ENCODE measurements around the gene DDX47.

Gene DDX47

GRCh38 chr12:12774791-12775190, 38.4 kb upstream of the DDX47 start:
- no peak overlapping the region for H3K27ac ChIP-seq (ENCODE audit: low read depth, low read length)
- H3K4me2 ChIP-seq (ENCODE audit: low read depth, low read length, poor library complexity, severe bottlenecking) = no peak overlapping the region
- TF ChIP-seq CTCF (IDR thresholded peaks at IDR 0.05; ENCODE audit: insufficient read depth, low read length, poor library complexity, severe bottlenecking) (no peak), EZH2phosphoT487 (conservative IDR thresholded peaks at IDR 0.05; ENCODE audit: low read length) (no peak)
- H4K20me1 ChIP-seq (ENCODE audit: low read depth, low read length) = no peaks in the 10 kb centered on the region
- H3K4me3 ChIP-seq (ENCODE audit: insufficient read depth, low read length, poor library complexity, severe bottlenecking) = no peak overlapping the region
- no peaks in the 10 kb centered on the region for H3F3A ChIP-seq (ENCODE audit: insufficient read depth)
- H3K27me3 ChIP-seq (ENCODE audit: low read length) = no peaks in the 10 kb centered on the region
- no peak overlapping the region for H3K9ac ChIP-seq (ENCODE audit: low read length)
- no peak overlapping the region for H2AFZ ChIP-seq (ENCODE audit: low read depth, low read length, severe bottlenecking)
- H3K9me2 ChIP-seq (replicated peaks; ENCODE audit: insufficient read depth, low read length) = no peaks in the 10 kb centered on the region
- H3K79me2 ChIP-seq (ENCODE audit: insufficient read depth, low read length) = no peaks in the 10 kb centered on the region
- no peaks in the 10 kb centered on the region for H3K36me3 ChIP-seq (ENCODE audit: low read length)
- no peaks in the 10 kb centered on the region for H3K9me3 ChIP-seq (ENCODE audit: insufficient read depth, low read length)

- Histone ChIP-seq H3K9ac (ENCODE audit: low read length) (no peak overlapping the region), H3K36me3 (ENCODE audit: low read length) (no peaks in the 10 kb centered on the region), H2AFZ (ENCODE audit: low read depth, low read length, severe bottlenecking) (no peak overlapping the region), H3F3A (ENCODE audit: insufficient read depth) (no peaks in the 10 kb centered on the region), H3K4me3 (ENCODE audit: insufficient read depth, low read length, poor library complexity, severe bottlenecking) (no peak overlapping the region), H3K4me2 (ENCODE audit: low read depth, low read length, poor library complexity, severe bottlenecking) (no peak overlapping the region), H3K27me3 (ENCODE audit: low read length) (no peaks in the 10 kb centered on the region), H4K20me1 (ENCODE audit: low read depth, low read length) (no peaks in the 10 kb centered on the region), H3K79me2 (ENCODE audit: insufficient read depth, low read length) (no peaks in the 10 kb centered on the region), H3K27ac (ENCODE audit: low read depth, low read length) (no peak overlapping the region), H3K9me2 (replicated peaks; ENCODE audit: insufficient read depth, low read length) (no peaks in the 10 kb centered on the region), H3K9me3 (ENCODE audit: insufficient read depth, low read length) (no peaks in the 10 kb centered on the region)
- TF ChIP-seq EZH2phosphoT487 (conservative IDR thresholded peaks at IDR 0.05; ENCODE audit: low read length) = no peak
- TF ChIP-seq CTCF (IDR thresholded peaks at IDR 0.05; ENCODE audit: insufficient read depth, low read length, poor library complexity, severe bottlenecking) = no peak
Measured at GRCh38 chr12:12776261-12776660, 36.9 kb upstream of the DDX47 start.

GRCh38 chr12:12777092-12777491, 36.1 kb upstream of the DDX47 start:
- Histone ChIP-seq H3K27ac (ENCODE audit: low read depth, low read length) (no peak overlapping the region), H3K79me2 (ENCODE audit: insufficient read depth, low read length) (no peaks in the 10 kb centered on the region), H3K9me2 (replicated peaks; ENCODE audit: insufficient read depth, low read length) (no peaks in the 10 kb centered on the region), H3K36me3 (ENCODE audit: low read length) (no peaks in the 10 kb centered on the region), H4K20me1 (ENCODE audit: low read depth, low read length) (no peaks in the 10 kb centered on the region), H3K4me3 (ENCODE audit: insufficient read depth, low read length, poor library complexity, severe bottlenecking) (no peak overlapping the region), H3K9ac (ENCODE audit: low read length) (no peak overlapping the region), H2AFZ (ENCODE audit: low read depth, low read length, severe bottlenecking) (no peak overlapping the region), H3K9me3 (ENCODE audit: insufficient read depth, low read length) (no peaks in the 10 kb centered on the region), H3K4me2 (ENCODE audit: low read depth, low read length, poor library complexity, severe bottlenecking) (no peak overlapping the region), H3F3A (ENCODE audit: insufficient read depth) (no peaks in the 10 kb centered on the region), H3K27me3 (ENCODE audit: low read length) (no peaks in the 10 kb centered on the region)
- TF ChIP-seq EZH2phosphoT487 (conservative IDR thresholded peaks at IDR 0.05; ENCODE audit: low read length) (no peak), CTCF (IDR thresholded peaks at IDR 0.05; ENCODE audit: insufficient read depth, low read length, poor library complexity, severe bottlenecking) (no peak)

Measured in SU-DHL-6 (cell line).